ENCODE results near the gene STAC3. TPM values are rescaled to one million over a fixed set of nuclear protein-coding genes. Genes with fewer than 3 reads are reported as not detected.
A peak's percentile ranks its signal among the peaks of the same experiment; 100 is the strongest.

Gene STAC3
- total RNA-seq, 3 donors from 2014 or later = 1.4 to 2.2 (median 1.7) TPM

GRCh38 chr12:57225680-57226210 lies 25.2 kb downstream of the STAC3 start:
- no peak overlapping the region for H3K4me3 Mint-ChIP-seq
- no peaks in the 10 kb centered on the region for H3K9me3 Mint-ChIP-seq
- no peak for ATAC-seq
- H3K27me3 Mint-ChIP-seq (ENCODE audit: low read depth) = peaks cover 63% of the 10 kb centered on the region
- H3K36me3 Mint-ChIP-seq (ENCODE audit: insufficient read depth) = peaks cover 12% of the 10 kb centered on the region
- H3K4me1 Mint-ChIP-seq (ENCODE audit: low read depth) = peaks cover 55% of the 10 kb centered on the region
- no peak for DNase-seq

GRCh38 chr12:57224973-57225679 lies 25.9 kb downstream of the STAC3 start:
- Mint-ChIP-seq H3K9me3 (no peaks in the 10 kb centered on the region), H3K27me3 (ENCODE audit: low read depth) (peaks cover 66% of the 10 kb centered on the region), H3K4me3 (peak overlapping the region; percentile 29), H3K36me3 (ENCODE audit: insufficient read depth) (peaks cover 6% of the 10 kb centered on the region), H3K4me1 (ENCODE audit: low read depth) (peaks cover 52% of the 10 kb centered on the region)
- DNase-seq (peak; percentile 55), ATAC-seq (peak; percentile 42 to 46)

- Mint-ChIP-seq H3K4me3 (no peak overlapping the region), H3K27me3 (ENCODE audit: low read depth) (peaks cover 71% of the 10 kb centered on the region), H3K4me1 (ENCODE audit: low read depth) (peaks cover 52% of the 10 kb centered on the region), H3K9me3 (no peaks in the 10 kb centered on the region), H3K36me3 (ENCODE audit: insufficient read depth) (no peaks in the 10 kb centered on the region)
- ATAC-seq (no peak), DNase-seq (no peak)
Observed at GRCh38 chr12:57224278-57224972, 26.6 kb downstream of the STAC3 start.

- Mint-ChIP-seq H3K4me1 (ENCODE audit: low read depth) (peaks cover 47% of the 10 kb centered on the region), H3K9me3 (no peaks in the 10 kb centered on the region), H3K36me3 (ENCODE audit: insufficient read depth) (no peaks in the 10 kb centered on the region), H3K4me3 (no peak overlapping the region), H3K27me3 (ENCODE audit: low read depth) (peaks cover 81% of the 10 kb centered on the region)
- DNase-seq = no peak
- ATAC-seq = peak; percentile 41 to 74
Observed at GRCh38 chr12:57223191-57224165, 27.5 kb downstream of the STAC3 start.

- DNase-seq (no peak), ATAC-seq (no peak)
- H3K4me3 Mint-ChIP-seq = no peak overlapping the region
- H3K4me1 Mint-ChIP-seq (ENCODE audit: low read depth) = peaks cover 49% of the 10 kb centered on the region
- H3K9me3 Mint-ChIP-seq = no peaks in the 10 kb centered on the region
- peaks cover 87% of the 10 kb centered on the region for H3K27me3 Mint-ChIP-seq (ENCODE audit: low read depth)
- H3K36me3 Mint-ChIP-seq (ENCODE audit: insufficient read depth) = no peaks in the 10 kb centered on the region
Observed at GRCh38 chr12:57222286-57223190, 28.4 kb downstream of the STAC3 start.

- Mint-ChIP-seq H3K9me3 (no peaks in the 10 kb centered on the region), H3K27me3 (ENCODE audit: low read depth) (peaks cover 85% of the 10 kb centered on the region), H3K4me1 (ENCODE audit: low read depth) (peaks cover 46% of the 10 kb centered on the region), H3K4me3 (no peak overlapping the region), H3K36me3 (ENCODE audit: insufficient read depth) (no peaks in the 10 kb centered on the region)
- DNase-seq (no peak), ATAC-seq (no peak)
Observed at GRCh38 chr12:57221169-57221917, 29.6 kb downstream of the STAC3 start.

GRCh38 chr12:57220770-57221168 lies 30.2 kb downstream of the STAC3 start:
- Mint-ChIP-seq H3K4me3 (no peak overlapping the region), H3K27me3 (ENCODE audit: low read depth) (peaks cover 82% of the 10 kb centered on the region), H3K36me3 (ENCODE audit: insufficient read depth) (no peaks in the 10 kb centered on the region), H3K9me3 (no peaks in the 10 kb centered on the region), H3K4me1 (ENCODE audit: low read depth) (peaks cover 49% of the 10 kb centered on the region)
- ATAC-seq = no peak
- DNase-seq = no peak

- ATAC-seq = no peak
- Mint-ChIP-seq H3K27me3 (ENCODE audit: low read depth) (peaks cover 83% of the 10 kb centered on the region), H3K9me3 (no peaks in the 10 kb centered on the region), H3K4me3 (no peak overlapping the region), H3K4me1 (ENCODE audit: low read depth) (peaks cover 52% of the 10 kb centered on the region), H3K36me3 (ENCODE audit: insufficient read depth) (no peaks in the 10 kb centered on the region)
- DNase-seq = no peak
Observed at GRCh38 chr12:57219993-57220754, 30.8 kb downstream of the STAC3 start.

GRCh38 chr12:57219205-57219992 lies 31.6 kb downstream of the STAC3 start:
- no peak for ATAC-seq
- Mint-ChIP-seq H3K27me3 (ENCODE audit: low read depth) (peaks cover 85% of the 10 kb centered on the region), H3K36me3 (ENCODE audit: insufficient read depth) (no peaks in the 10 kb centered on the region), H3K9me3 (no peaks in the 10 kb centered on the region), H3K4me3 (no peak overlapping the region), H3K4me1 (ENCODE audit: low read depth) (peaks cover 55% of the 10 kb centered on the region)
- DNase-seq = no peak

GRCh38 chr12:57218030-57218853 lies 32.7 kb downstream of the STAC3 start:
- H3K36me3 Mint-ChIP-seq (ENCODE audit: insufficient read depth) = no peaks in the 10 kb centered on the region
- no peak for DNase-seq
- H3K4me3 Mint-ChIP-seq = peak overlapping the region; percentile 79
- H3K4me1 Mint-ChIP-seq (ENCODE audit: low read depth) = peaks cover 61% of the 10 kb centered on the region
- no peak for ATAC-seq
- no peaks in the 10 kb centered on the region for H3K9me3 Mint-ChIP-seq
- peaks cover 86% of the 10 kb centered on the region for H3K27me3 Mint-ChIP-seq (ENCODE audit: low read depth)

Data from activated T-cell treated with anti-CD3 and anti-CD28 coated beads, Interleukin-2, amount 50 U/mL, for 4 hours (primary cell).